Measurements from ENCODE around the gene PABPN1.

Gene PABPN1

DNA sequence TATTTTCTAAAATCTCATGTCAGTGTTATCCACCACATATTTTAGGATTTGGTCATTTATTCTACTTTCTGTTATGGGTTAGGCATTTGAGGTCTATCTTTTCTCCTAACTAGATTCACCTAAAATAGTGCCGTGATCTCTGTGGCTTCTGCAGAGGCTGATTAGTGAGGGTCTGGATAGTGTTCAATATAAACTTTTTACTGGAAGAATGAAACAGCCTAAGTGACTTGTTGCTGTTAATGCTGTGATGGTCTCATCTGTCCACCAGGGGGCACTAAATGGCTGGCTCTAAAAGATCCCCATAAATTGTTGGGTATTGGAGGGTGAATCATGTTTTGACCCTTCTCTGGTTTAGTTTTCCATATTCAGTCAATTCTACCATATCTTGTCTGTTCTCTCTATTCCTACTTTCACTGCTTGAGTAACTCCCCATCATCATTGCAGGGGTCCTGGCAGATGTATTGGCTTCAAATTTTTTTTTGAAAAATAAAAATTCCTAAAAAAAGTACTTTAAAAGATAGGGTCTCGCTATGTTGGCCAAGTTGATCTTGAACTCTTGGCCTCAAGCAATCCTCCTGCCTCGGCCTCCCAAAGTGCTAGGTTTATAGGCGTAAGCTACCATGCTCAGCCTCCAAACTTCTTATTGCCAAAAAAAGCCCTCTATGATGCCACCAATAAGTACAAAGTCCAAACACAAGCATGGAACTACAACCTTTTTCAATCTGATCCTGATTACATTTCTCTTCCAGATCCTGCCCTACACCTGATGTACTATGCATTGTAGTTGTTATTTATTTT lies 6.9 kb downstream of the PABPN1 start:
- DNase-seq = peak; percentile 62 to 69

DNA sequence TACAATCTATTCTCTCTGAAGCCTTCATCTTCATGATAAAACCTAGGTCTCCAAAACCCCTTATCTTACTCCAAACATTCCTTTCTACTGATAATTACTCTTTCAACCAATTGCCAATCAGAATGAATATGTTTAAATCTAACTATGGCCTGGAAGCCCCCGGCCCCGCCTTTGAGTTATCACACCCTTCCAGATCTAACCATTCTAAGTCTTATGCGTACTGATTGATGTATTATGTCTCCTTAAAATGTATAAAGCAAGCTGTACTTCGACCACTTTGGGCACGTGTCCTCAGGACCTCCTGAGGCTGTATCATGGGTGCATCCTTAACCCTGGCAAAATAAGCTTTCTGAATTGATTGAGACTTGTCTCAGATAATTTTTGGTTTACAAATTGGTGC lies 14.4 kb downstream of the PABPN1 start:
- DNase-seq = no peak

DNA sequence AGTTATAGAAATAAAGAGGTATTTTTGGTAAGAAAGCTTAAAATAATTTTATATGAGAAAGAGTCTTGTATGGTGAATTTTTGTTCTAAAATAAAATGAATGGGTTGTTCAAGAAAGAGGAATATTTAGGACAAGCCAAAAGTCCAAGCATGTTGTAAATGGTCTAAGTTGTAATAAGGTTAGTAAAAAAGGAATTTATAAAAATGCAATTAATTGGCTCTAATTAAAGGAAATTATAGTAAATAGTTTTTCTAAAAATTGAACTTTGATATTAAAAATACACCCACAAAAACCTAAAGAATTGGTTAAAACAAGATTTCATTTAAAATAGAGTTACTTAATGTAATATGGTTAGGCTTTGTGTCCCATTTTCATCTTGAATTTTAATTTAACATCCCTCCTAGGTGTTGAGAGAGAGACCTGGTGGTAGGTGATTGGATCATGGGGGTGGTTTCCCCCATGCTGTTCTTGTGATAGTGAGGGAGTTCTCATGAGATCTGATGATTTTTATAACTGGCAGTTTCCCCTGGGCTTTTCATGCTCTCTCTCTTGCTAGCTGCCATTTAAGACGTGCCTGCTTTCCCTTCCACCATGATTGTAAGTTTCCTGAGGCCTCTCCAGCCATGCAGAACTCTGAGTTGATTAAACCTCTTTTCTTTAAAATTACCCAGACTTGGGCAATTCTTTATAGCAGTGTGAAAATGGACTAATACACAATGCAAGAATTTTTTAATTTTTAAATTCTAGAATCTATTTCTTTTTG lies 18.4 kb downstream of the PABPN1 start:
- DNase-seq = no peak

DNA sequence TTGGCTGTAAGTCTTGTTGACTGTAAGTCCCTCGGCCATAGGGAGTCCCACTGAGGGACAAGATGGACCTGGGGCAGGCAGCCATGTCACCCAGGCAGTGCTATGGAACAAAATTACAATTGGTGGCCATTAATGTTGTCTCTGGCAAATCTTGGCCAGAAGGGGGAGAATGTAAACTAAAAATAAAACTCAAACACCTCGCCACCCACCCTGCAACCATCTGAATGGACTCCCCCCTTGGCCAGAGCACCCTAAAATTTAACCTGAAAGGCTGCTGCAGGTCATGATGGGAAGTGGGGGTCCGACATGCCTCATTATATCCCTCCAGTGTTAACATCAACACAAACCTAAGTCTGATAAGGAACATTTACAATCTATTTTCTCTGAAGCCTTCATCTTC lies 23.2 kb downstream of the PABPN1 start:
- DNase-seq = no peak

DNA sequence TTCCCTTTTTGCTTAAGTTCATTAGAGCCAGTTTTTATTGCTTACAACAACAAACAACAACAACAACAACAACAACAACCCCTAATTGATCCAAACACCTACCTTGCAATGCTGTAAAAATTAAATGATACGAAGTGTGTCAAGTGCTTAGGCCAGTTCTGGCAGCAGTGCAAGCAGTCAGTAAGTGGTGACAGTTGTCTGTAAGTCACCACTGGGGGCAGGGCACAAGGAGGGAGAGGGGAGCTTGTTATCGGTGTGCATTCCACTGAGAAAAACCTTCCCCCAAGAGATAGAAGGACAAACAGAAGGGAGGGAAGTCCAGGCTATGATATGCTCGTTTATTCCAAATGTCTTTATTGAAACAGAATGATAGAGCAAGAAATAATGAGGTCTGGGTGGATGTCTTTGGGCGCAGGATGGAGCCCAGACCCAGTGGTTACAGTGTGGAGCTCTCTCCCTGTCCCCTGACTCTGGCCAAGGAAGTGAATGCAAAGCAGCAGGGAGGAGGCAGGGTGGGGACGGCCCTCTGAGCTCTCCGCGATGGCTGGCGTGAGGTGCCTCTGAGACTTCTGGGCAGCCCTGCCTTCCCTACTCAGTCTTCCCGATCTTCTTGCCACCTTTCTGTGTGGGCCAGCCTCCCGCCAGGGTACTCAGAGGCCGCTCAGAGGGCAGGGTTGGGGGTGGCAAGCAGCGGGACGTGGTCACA lies 24.9 kb downstream of the PABPN1 start:
- no peak for DNase-seq

DNA sequence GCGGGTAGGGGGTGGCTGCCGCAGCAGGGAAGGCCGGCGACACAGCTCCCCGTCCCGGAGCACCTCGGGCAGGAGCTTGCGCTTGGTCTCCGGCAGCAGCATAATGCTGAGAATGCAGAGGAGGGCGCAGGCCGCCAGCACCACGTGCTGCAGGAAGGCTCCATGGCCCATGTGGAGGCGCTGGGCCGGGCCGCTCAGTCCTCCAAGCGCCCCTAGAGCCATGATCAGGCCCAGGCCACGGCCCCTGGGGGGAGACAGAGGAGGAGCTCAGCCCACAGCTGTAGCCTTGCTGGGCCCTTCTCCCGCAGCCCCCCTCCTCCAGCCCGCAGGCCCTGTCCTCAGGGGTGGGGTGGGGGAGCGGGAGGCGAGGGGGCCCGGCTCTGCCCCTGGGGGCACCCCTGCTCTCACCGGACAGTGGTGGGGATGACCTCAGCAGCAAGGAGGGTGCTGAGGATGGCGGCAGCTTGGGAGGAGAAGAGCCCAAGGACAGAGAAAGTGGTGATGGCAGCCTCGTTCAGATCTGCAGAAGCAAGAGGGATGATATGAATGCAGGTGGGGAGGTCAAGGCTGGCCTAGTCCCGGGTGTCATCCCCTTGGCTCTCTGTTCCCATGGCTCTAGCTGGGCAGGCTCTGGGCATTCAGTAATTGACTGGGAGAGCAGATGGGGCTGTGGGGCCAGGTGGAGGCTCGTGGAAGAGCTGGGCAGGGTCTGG lies 25.6 kb downstream of the PABPN1 start:
- no peak for DNase-seq

DNA sequence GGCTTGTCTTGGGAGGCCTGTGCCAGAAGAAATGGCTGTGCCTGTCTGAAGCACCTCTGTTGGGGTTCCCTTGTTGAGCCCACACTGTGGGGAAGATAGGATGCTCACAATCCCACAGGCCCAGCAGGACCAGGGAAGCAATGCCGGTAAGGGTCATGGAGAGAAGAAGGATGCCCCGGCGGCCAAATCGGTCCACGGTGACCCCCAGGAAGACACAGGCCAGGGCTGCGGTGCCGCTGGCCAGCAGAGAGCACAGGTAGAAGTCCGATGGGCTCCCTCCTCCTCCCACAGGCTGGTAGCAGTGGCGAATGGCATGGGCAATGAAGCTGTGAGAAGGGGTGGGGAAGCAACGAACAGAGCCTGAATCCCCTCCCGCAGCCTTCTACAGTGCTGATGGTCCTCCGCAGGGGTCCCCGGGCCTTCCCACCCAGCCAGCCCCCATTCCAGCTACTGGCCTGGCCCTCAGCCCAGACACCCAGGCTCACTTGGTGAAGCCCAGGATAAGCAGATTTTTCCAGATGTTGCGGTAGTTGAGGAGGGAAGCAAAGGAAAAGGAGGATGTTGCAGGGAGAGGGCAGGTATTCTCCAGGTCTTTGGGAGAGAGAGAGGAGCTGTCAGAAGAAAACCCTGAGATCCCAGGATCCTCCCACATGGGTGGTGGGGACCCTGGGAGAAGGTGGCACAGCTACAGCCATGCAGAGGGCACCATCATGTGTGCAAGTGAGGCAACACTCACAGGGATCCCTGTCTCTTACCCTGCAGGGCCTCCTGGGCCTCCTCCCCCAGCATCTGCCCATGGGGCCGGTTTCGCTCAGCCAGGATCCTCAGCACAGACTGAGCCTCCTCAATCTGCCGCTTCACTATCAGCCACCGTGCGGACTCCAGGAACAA lies 26.4 kb downstream of the PABPN1 start:
- DNase-seq = no peak

DNA sequence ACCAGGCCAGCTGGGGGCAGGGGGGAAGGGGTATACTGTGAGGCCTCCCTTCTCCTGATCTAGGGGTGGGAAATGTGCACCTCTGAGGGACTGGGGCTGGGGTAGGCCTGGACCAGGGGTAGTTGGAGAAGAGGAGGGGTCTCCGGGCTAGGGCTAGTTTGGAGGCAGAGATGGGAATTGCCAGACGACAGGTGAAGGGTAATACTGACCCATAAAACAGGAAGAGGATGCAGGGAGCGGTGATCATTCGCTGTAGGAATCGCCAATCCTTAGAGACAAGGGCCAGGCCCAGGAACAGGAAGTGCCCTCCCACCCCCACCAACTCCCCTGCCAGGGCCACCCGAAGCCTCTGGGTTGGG lies 27.0 kb downstream of the PABPN1 start:
- no peak for DNase-seq

DNA sequence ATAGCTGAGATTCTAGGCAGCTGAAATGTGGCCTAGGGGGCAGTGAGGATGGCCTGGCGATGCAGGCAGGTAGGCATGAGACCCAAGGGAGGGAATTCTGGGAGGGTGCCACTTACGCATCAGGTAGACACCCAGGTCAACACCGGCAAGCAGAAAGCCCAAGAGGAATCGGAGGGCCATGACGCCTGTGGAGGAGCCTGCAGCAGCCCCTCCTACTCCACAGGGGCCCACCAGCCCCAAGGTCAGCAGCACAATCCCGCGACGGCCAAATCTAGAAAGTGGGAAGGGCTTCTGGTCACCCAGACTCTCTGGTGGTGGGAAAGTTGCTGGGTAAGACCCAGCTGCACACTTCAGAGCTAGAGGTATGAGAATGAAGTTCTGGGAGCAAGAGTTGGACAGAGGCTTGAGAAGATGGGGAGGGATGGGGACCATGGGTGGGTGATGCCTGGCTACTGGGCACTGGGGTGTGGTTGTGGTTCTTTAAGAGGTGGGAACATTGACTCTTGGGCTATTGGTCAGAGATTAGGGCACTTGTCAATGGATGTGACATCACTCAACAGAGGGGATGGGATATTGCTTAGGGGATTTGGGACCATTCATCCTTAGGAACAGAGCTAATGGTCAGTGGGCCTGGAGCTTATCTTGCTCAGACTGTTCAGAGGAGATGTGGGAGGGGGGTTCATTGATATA lies 28.0 kb downstream of the PABPN1 start:
- DNase-seq = no peak

DNA sequence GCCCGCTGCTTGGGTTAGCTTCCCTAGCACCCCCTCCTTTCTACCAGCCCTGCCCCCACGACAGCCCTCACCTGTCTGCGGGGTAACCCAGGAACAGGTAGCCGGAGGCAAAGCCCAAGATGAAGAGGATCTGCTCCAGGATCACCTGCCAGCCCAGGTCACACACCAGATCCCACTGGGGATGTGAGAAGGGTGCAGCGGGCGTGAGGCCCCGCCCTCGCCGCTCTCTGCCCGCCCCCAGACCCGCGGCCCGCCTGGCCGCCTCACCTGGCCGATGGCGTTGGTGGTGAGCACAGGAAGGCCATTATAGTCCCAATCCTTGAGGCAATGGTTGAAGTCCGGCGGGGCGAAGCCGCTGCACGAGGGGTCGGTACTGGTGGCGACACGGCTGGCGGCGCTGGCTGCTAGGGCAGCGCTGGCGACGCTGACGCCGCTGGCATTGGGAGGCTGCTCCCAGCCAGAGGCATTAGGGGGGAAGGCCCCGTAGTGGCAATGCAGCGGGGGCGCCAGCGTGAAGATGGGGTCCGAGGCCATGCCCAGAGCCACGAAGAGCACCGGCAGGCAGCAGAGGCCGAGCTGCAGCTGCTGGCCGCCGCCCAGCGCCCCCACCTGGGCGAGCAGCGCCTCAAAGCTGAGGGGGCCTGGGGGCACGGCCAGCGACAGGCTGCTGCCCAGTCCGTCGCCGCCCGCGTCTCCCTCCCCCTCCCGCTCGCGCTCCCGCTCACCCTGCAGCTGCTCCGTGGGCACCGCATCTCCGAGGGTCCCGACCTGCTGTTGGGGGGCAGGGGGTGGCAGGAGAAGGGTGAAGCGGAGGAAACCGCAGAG lies 30.6 kb downstream of the PABPN1 start:
- DNase-seq = no peak

DNA sequence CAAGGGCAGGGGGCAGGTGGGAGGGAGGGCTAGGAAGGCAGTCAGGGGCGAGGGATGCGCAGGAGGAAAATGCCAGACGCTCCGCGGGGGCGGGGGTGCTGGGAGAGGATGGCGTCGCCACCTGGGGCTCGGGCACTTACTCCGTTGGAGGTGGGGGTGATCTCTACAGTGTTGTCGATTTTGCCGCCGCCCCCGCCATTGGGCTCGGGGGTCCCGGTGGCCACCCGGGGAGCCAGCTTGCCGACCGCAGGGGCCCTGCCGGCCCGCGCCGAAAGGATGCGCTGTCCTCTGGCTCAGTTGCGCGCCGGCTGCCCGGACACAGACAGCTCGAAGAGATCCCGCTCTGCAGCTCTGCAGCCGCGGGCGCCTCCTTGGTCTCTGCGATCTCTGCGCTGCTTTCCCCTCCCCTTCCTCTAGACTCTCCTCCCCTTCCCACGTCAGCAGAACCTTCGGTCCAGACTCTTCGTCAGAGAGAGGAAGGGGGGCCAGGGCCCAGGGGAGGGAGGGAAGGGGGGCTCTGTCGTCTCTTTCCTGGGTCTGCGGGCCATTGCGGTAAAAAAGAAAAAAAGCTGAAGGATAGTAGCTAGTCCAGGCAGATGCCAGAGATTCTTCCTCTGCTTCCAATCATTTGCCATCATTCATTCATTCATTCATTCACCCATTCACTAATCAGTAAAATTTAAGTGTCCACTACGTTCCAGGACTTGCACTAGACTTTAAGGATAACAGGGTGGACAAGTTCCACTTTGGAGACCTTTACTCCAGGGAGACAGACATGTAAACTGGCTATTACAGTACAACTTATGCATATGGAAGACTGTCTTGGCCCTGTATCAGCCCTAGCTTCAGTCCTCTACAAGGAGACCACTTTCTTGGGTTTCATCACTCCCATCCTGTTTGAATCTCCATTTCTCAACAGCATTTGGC lies 31.5 kb downstream of the PABPN1 start, which contains the start of gene SLC22A17:
SLC22A17 (minus strand) TSS at position 382 of the 927 bp plus-strand sequence.
- peak; percentile 46 to 63 for DNase-seq

DNA sequence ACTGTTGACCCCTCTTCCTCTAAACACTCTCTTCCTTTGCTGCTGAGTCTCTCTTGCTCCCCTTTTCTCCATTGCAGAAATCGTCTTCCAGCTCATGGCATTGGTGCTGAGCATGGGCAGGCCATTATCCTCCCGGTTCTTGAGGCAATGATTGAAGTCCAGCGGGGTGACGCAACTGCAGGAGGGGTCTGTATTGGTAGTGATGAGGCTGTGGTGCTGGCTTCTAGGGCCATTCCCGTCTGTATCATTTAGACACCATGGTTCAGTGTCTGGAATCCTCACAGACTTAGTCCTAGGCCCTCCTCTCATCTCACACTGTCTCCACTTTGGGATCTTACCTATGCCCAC lies 32.1 kb downstream of the PABPN1 start:
- no peak for DNase-seq

DNA sequence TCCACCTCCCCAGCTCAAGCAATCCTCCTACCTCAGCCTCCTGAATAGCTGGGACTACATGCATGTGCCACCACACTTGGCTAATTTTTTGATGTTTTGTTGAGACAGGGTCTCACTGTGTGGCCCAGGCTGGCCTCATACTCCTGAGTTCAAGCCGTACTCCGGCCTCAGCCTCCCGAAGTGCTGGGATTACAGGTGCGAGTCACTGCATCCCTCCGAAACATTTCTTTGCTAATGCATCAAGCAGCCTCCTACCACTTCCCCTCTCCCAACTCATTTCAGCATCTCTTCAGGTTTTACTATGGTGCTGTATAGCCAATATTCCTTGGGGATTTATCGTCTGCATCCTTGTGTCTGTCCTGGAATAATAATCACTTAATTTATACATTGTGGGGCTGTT lies 33.7 kb downstream of the PABPN1 start:
- no peak for DNase-seq

DNA sequence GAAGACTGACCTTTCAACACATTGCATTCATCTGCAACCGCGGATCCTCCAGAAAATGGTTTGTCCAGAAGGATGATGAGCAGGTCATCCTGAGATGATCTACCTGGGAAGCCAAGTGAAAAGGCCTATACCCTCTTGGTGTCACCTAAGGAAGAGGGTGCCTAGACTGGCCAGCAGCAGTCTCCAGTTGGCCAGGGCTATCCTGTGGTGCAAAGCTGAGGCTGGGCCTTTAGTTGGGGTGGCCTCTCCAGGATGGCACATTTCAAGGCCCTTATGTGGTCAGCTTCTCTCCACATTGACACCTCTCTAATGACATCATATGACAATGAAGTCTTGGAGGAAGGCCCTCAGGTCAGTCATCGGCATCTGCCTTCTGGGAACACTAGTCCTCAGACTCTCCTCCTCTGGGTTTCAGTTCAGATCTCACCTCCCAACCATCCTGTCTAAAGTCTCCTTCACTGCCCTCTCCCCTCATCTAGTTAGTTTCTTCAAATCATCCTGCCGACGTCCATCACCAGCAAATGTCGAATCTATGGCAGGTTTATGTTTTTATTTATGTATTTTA lies 34.7 kb downstream of the PABPN1 start:
- no peak for DNase-seq

DNA sequence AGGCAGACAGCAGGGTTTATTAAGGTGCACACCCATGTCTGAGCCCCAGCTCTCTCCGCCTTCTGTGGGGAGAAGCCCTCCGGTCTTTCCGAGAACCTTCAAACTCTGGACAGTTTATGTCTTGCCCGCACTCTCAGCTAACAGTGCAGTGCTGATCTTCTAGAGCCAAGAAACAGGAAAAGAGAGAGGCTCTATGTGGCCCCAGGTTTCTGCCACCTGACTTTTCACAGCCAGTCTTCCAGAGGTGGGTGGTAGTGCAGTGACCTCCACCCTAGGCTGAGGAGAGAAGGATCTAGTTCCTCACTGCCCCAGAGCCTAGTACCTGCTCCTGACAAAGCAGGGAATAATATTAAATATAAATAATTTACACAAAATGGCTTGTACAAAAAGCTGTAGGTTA lies 35.4 kb downstream of the PABPN1 start:
- no peak for DNase-seq

DNA sequence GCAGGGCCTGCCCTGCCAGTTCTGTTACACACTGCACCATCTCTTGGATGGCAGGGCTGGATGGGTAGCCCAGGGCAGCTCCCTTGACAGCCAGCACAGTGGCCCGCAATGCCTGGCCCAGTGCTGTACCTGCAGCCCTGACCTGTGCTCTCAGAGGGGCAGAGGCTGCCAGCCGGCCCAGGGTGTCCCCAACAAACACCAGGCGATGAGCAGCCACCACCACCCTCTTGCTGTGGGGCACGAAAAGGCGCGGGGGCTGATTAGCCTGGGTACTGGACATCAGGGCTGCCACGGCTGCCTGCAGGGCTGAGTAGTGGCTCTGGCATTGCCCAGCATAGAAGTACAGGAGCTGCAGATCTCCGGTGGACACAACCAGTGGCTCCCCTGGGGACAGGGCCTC lies 36.0 kb downstream of the PABPN1 start:
- DNase-seq = no peak

DNA sequence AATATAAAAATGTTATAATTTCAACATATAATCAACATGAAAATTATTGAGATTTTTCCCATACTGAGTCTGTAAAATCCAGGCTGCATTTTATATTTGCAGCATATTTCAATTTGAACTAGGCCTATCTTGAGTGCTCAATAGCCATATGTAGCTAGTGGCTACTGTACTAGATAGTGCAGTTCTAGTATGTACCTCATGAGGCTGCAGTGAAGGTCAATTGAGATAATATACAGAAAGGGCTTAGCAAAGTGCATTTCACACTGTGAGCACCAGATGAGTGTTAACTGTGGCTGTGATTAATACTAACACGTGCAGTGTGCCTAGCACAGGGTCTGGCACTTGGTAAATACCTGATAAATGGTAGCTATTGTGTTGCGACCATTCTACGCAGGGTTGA lies 36.8 kb downstream of the PABPN1 start:
- no peak for DNase-seq

DNA sequence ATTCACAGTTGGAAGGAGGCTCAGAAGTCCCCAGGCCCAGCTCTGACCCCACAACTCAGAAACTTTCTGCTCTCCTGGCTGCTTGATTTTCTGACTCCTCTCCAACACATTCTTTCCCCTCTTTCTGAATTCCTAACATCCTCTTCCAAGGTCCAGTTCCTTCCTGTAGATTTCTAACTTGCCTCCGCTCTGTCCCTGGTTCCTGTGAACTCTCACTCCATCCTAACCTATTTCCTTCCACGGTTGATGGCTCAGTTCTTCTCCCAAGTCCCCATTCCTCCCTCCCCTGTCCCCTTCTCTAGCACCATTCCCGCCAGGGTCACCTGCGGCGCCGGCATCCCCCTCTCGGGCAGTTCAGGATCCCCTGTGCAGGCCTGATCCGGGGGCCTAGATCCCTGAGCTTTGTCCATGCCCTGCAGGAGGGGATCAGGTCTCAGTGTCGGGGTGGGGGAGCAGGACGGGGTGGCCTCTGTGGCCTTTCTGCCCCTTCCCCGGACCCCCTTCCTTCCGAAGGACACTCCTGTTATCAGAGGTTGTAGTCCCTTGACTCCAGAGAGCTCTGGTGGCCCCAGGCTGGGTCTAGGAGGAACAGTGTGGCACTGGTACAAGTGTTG lies 37.4 kb downstream of the PABPN1 start:
- no peak for DNase-seq

DNA sequence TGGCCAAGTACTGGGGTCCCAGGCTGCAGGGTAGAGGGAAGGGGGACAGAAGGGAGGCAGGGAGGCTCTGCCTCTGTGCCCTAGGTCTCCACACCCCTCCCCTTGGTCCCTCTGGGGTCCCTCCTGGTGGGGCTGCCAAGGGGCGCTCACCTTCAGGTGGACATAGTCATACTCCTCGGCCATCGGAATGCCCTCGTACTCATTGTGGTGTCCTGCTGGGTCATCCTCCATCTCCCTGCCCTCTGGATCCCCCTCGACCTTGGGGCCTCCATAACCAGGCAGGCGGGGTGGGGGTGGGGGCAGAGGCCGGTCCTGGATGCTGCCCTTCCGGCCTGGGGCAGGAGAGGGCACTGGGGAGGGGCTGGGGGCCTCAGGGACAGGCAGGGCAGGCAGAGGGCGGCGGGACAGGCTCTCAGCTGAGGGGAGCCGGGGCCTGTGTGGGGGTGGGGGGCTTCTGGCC lies 37.9 kb downstream of the PABPN1 start:
- no peak for DNase-seq

Measured in activated CD4-positive, alpha-beta T cell treated with anti-CD3 and anti-CD28 coated beads for 4 hours (primary cell).